Glutamatergic neuron (in vitro differentiated cells): Measurements from ENCODE around the gene ACSF2. TPM values are rescaled to one million over a fixed set of nuclear protein-coding genes. Genes with fewer than 3 reads are reported as not detected.
A peak's percentile ranks its signal among the peaks of the same experiment; 100 is the strongest.

Source experiments
- DNase-seq: peaks from one replicate; pipeline ENCODE4 v3.0.0; 2022
- H3K27ac Mint-ChIP-seq: one replicate; pipeline ENCODE4 v1.8.0; 2020; ENCODE audit warnings: mild to moderate bottlenecking, mixed read lengths, inconsistent platforms; ENCODE audit not compliant: unreplicated experiment
- H3K27me3 Mint-ChIP-seq: one replicate; pipeline ENCODE4 v1.8.0; 2020; ENCODE audit warnings: mild to moderate bottlenecking, moderate library complexity, mixed read lengths, inconsistent platforms; ENCODE audit not compliant: unreplicated experiment
- H3K36me3 Mint-ChIP-seq: one replicate; pipeline ENCODE4 v1.8.0; 2020; ENCODE audit warnings: mild to moderate bottlenecking, mixed read lengths, inconsistent platforms; ENCODE audit not compliant: unreplicated experiment
- H3K4me1 Mint-ChIP-seq: one replicate; pipeline ENCODE4 v1.8.0; 2020; ENCODE audit warnings: mild to moderate bottlenecking, low read depth, mixed read lengths, inconsistent platforms; ENCODE audit not compliant: unreplicated experiment
- H3K4me3 Mint-ChIP-seq: one replicate; pipeline ENCODE4 v1.8.0; 2020; ENCODE audit warnings: mild to moderate bottlenecking, mixed read lengths, inconsistent platforms; ENCODE audit not compliant: unreplicated experiment
- H3K9me3 Mint-ChIP-seq: one replicate; pipeline ENCODE4 v1.8.0; 2020; ENCODE audit warnings: mild to moderate bottlenecking, moderate library complexity, mixed read lengths, inconsistent platforms; ENCODE audit not compliant: unreplicated experiment
- CTCF ChIP-seq: fragments of 200-600 bp; sonication (generic); IDR thresholded peaks from one replicate; pipeline ENCODE4 v1.5.0; 2021; ENCODE audit not compliant: partially characterized antibody, unreplicated experiment
- long read RNA-seq: library from polyadenylated mRNA; unstranded; transcript quantifications from one replicate; pipeline ENCODE4 v2.0.0, GENCODE V29; 2020; ENCODE audit not compliant: unreplicated experiment
- total RNA-seq: library from RNA; stranded (reverse); fragmentation: NEBNext Ultra II Directional; extraction: Animal tissue kit (Norgen Biotek cat#: 25700); gene quantifications from one replicate; pipeline ENCODE4 v1.2.1, GENCODE V29; 2021; ENCODE audit not compliant: unreplicated experiment

The ACSF2 gene
- total RNA-seq = 52.2 TPM
- long read RNA-seq, transcript ACSF2-201 (16 exons, 2,235 nt) = major isoform, 6 of 10 reads
- long read RNA-seq, partial matches to known transcripts = 2 of 10 reads
- long read RNA-seq, other reads (novel, unspliced or antisense) = 2 of 10 reads

GRCh38 chr17:50425682-50426471, at the start of gene ACSF2:
ACSF2 (plus strand) TSS chr17:50426218; CDS start chr17:50426262, 44 bp downstream.
- no peaks in the 10 kb centered on the region for H3K36me3 Mint-ChIP-seq
- TF ChIP-seq CTCF = no peak
- DNase-seq = peak; percentile 76
- H3K27me3 Mint-ChIP-seq = peaks cover 4% of the 10 kb centered on the region
- H3K9me3 Mint-ChIP-seq = peaks cover 3% of the 10 kb centered on the region
- H3K4me3 Mint-ChIP-seq = peak within 1 kb of the TSS; percentile 89
- H3K27ac Mint-ChIP-seq = peak within 1 kb of the TSS; percentile 96
- H3K4me1 Mint-ChIP-seq = peaks cover 12% of the 10 kb centered on the region

- peaks cover 4% of the 10 kb centered on the region for H3K36me3 Mint-ChIP-seq
- H3K27ac Mint-ChIP-seq = no peak overlapping the region
- no peak for DNase-seq
- peaks cover 4% of the 10 kb centered on the region for H3K27me3 Mint-ChIP-seq
- no peaks in the 10 kb centered on the region for H3K4me1 Mint-ChIP-seq
- H3K9me3 Mint-ChIP-seq = peaks cover 1% of the 10 kb centered on the region
- H3K4me3 Mint-ChIP-seq = no peak overlapping the region
- no peak for TF ChIP-seq CTCF
Observed at GRCh38 chr17:50379351-50380132, 46.5 kb upstream of the ACSF2 start.

GRCh38 chr17:50380369-50381259, 45.4 kb upstream of the ACSF2 start:
- Mint-ChIP-seq H3K9me3 (peaks cover 1% of the 10 kb centered on the region), H3K36me3 (peaks cover 4% of the 10 kb centered on the region), H3K4me3 (no peak overlapping the region), H3K27me3 (peaks cover 4% of the 10 kb centered on the region), H3K4me1 (no peaks in the 10 kb centered on the region), H3K27ac (no peak overlapping the region)
- no peak for TF ChIP-seq CTCF
- DNase-seq = no peak

- no peak overlapping the region for H3K4me3 Mint-ChIP-seq
- H3K27ac Mint-ChIP-seq = no peak overlapping the region
- no peaks in the 10 kb centered on the region for H3K4me1 Mint-ChIP-seq
- peaks cover 4% of the 10 kb centered on the region for H3K27me3 Mint-ChIP-seq
- H3K36me3 Mint-ChIP-seq = peaks cover 4% of the 10 kb centered on the region
- no peak for DNase-seq
- peaks cover 1% of the 10 kb centered on the region for H3K9me3 Mint-ChIP-seq
- TF ChIP-seq CTCF = no peak
Observed at GRCh38 chr17:50381260-50381815, 44.7 kb upstream of the ACSF2 start.
